SKM-1 treated with dmso at 0.1 percent for 144 hours (cell line): ENCODE data around the gene ZNF485.
"Not testable (repeated sequence)": the region's sequence is repeated elsewhere in the genome, so short reads cannot be mapped to it uniquely, and the experiment has no call there.

Experiments
- DNase-seq: peaks from one replicate; lab custom pipeline; 2025; ENCODE audit not compliant: unreplicated experiment; lab: John Stamatoyannopoulos, UW

ZNF485 gene

GRCh38 chr10:43601576-43601975, 4.7 kb upstream of the ZNF485 start:
- not testable (repeated sequence) for DNase-seq

GRCh38 chr10:43605850-43606322, 352 bp upstream of the ZNF485 start:
- DNase-seq, result no peak

- DNase-seq, result no peak
Observed at GRCh38 chr10:43607199-43607573, 948 bp downstream of the ZNF485 start.

GRCh38 chr10:43610636-43611035, 4.4 kb downstream of the ZNF485 start:
- DNase-seq, result no peak

- no peak for DNase-seq
Observed at GRCh38 chr10:43616697-43617370, 10.6 kb downstream of the ZNF485 start.

- no peak for DNase-seq
Observed at GRCh38 chr10:43619368-43619767, 13.1 kb downstream of the ZNF485 start.

- DNase-seq, result no peak
Observed at GRCh38 chr10:43622038-43622437, 15.8 kb downstream of the ZNF485 start.

- DNase-seq, result no peak
Observed at GRCh38 chr10:43623351-43623750, 17.1 kb downstream of the ZNF485 start.

GRCh38 chr10:43627942-43628341, 21.7 kb downstream of the ZNF485 start:
- no peak for DNase-seq

- DNase-seq, result no peak
Observed at GRCh38 chr10:43628956-43629355, 22.7 kb downstream of the ZNF485 start.

- DNase-seq, result not testable (repeated sequence)
Observed at GRCh38 chr10:43635816-43636215, 29.6 kb downstream of the ZNF485 start.

- no peak for DNase-seq
Observed at GRCh38 chr10:43640603-43641002, 34.4 kb downstream of the ZNF485 start.

GRCh38 chr10:43644252-43644651, 38.0 kb downstream of the ZNF485 start:
- DNase-seq, result no peak

GRCh38 chr10:43645866-43646265, 39.6 kb downstream of the ZNF485 start:
- no peak for DNase-seq

GRCh38 chr10:43647576-43647975, 41.3 kb downstream of the ZNF485 start:
- DNase-seq, result no peak

GRCh38 chr10:43648095-43648397, 41.8 kb downstream of the ZNF485 start:
- peak; percentile 1 for DNase-seq

GRCh38 chr10:43648398-43649184, 42.4 kb downstream of the ZNF485 start, which contains the start of gene ZNF32:
ZNF32 (minus strand) TSS chr10:43648881; CDS start chr10:43646133, 2,748 bp downstream.
- DNase-seq, result peak; percentile 84

GRCh38 chr10:43649185-43649523, 42.9 kb downstream of the ZNF485 start:
- DNase-seq, result no peak

GRCh38 chr10:43653746-43654145, 47.5 kb downstream of the ZNF485 start:
- DNase-seq, result no peak

- DNase-seq, result no peak
Observed at GRCh38 chr10:43655311-43655710, 49.1 kb downstream of the ZNF485 start.

- DNase-seq, result no peak
Observed at GRCh38 chr10:43658227-43658626, 52.0 kb downstream of the ZNF485 start.

- DNase-seq, result no peak
Observed at GRCh38 chr10:43665054-43665453, 58.8 kb downstream of the ZNF485 start.

GRCh38 chr10:43666552-43666951, 60.3 kb downstream of the ZNF485 start:
- no peak for DNase-seq
